Cerebellar cortex (tissue), 1 donor: ENCODE data around the gene TMEM81.

Experiments
- DNase-seq: peaks from one replicate; pipeline ENCODE4 v3.0.0-alpha.2; 2015; ENCODE audit warnings: low spot score

The TMEM81 gene

DNA sequence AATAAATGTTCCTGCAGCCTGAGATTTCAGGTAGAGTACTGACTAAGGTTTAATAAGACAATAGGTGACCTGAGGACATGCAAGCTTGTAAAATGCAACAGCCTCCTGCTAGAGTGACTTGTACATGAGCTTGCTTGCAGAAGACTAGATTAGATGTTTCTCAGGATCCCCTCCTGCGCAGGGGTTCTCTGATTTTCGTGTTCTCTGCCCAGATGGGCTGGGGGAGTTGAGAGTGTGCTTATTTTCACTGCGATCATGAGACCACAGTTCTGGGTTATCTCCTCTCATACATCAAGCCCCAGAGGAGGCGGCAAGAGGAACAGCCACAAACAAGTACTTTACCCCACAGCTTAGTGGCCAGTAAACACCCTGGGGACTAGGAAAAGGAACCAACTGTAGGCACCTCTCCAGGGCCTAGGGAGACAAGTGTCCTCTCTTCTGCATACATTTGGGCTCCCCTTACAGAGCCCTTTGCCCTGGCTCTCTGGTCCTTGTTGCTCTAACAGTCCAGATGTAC lies 8.0 kb downstream of the TMEM81 start:
- no peak for DNase-seq

DNA sequence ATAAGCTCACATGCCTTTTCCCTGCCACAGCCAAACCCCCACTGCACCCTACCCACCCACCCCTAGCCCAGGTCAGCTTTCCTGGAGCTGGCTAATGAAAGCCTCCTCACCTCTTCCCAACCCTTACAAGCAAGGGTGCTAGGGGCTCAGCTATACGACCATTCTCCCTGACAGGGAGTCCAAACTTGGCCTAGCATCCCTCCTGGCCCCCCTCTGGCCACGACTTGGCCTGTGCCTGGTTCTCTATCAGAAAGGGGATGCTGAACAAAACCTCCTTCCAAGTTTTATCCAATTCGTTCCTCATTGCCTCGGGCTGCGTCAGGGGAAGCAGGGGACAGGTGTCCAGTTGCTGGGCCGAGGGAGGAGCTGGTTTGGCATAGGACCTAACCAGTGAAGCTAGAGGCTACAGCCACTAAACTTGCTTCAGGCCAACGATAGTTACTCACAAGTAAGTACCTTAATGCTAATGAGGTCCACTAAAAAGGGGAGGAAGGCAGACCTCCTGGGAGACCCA lies 8.6 kb downstream of the TMEM81 start:
- DNase-seq, result no peak

DNA sequence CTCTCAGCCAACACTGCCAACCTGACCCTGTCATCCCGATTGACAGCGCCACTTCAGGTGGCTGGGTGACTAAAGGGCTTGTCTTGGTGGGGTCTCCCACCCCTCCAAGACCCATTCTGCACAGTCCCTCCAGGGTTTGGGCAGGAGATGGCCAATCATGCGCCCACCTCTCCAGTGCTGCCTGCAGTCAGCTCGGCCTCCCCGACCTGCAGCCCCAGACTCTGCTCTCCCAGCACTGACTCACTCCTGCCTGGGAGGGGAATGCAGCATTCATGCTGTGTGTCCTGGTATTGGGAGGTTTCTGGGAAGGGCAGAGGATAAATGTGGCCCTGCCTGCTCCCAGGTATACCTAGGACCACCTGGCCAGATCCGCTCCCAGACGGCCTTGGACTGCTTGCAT lies 9.7 kb downstream of the TMEM81 start:
- no peak for DNase-seq

DNA sequence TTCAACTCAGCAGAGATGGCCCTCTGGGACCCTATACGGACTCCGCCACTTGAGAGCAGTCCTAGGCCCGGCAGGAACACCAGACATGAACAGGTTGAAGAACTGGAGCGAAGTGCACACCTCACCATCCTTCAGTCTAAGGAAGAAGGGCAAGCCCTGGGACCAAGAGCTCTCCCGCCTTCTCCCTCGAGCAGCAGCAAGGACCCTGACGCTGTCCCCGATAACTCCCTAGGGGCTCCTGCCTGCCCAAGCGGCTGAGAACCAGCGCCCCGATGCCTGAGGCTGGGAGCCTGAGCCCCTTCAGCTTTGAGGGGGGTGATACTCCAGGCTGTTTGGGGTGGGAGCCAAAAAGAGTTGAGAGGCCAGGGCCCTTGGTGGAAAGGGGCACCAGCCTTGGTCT lies 10.2 kb downstream of the TMEM81 start:
- DNase-seq, result no peak

DNA sequence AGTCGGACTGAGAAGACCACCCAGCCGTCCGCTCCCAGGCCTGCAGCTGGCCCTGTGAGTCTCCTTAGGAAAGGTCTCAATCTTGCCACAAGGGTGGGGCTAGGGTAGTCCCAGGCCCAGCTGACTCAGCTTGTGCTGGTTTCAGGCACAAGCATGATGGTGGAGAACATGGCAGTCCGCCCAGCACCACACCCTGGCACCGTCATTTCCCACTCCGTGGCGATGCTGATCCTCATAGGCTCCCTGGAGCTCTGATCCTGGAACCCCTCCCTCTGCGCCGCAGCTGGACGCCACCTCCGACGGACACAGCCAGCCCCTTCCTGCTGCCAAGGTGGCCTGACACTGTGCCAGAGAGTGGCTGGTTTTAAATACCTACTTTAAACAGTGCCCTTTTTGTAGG lies 10.7 kb downstream of the TMEM81 start:
- DNase-seq, result no peak

DNA sequence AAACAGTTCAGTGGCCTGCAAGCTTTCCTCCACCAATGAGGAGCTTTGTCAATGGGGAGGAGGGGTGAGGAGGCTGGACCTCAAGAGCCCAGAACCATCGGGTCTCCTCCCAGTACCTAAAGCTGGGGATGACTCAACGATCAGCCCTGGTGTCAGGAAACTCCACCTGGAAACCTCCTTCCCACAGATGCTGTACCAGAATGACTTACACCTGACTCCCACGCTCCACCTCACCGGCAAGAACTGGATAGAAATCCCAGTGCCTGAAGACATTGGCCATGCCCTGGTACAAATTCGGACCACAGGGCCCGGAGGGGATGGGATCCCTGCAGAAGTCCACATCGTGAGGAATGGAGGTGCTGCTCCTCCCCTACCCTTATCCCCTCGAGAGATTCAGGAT lies 11.4 kb downstream of the TMEM81 start:
- no peak for DNase-seq

DNA sequence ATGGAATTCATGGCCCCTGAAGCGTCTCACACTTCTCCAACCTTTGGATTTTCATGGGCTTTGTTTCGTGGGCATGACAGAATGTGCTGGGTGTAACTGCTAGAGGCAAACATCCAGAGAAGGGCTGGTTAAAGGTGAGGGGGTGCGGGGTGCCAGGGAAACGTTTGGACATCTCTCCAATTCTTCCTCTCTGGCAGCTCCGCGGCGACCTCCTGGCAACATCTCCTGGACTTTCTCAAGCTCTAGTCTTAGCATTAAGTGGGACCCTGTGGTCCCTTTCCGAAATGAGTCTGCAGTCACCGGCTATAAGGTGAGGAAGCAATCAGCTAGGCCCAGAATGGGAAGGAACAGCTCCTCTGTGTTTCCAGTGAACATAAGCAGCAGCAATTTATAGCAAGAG lies 12.0 kb downstream of the TMEM81 start:
- DNase-seq, result no peak

DNA sequence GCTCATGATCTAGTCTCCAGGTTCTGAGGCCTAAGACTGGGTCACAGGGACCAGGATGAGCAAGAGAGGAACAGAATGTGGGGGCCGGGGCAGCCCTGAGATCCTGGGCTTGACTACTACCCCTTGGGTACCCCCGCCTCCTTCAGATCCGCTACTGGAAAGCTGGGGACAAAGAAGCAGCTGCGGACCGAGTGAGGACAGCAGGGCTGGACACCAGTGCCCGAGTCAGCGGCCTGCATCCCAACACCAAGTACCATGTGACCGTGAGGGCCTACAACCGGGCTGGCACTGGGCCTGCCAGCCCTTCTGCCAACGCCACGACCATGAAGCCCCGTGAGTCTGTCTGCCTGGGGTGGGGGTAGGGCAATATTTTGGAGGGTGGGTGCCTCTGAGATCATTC lies 12.5 kb downstream of the TMEM81 start:
- peak; percentile 61 for DNase-seq

DNA sequence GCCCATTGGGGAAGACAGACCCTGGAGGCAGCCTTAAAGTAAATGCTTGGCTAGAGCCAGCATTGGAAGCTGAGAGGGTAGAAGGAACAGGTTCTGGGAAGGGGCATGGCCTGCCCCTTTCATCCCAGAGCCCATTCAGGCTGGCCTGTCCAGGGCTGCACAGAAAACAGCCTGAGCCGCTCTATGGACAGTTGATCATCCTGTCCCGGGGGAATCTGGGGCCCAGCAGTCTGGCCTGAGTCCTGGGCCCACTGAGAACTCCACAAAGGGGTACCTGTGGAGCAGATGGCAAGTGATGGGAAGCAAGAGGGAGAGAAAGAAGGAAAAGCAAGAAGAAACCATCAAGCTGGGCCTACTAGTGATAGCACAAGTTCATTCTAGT lies 13.2 kb downstream of the TMEM81 start:
- DNase-seq, result no peak

DNA sequence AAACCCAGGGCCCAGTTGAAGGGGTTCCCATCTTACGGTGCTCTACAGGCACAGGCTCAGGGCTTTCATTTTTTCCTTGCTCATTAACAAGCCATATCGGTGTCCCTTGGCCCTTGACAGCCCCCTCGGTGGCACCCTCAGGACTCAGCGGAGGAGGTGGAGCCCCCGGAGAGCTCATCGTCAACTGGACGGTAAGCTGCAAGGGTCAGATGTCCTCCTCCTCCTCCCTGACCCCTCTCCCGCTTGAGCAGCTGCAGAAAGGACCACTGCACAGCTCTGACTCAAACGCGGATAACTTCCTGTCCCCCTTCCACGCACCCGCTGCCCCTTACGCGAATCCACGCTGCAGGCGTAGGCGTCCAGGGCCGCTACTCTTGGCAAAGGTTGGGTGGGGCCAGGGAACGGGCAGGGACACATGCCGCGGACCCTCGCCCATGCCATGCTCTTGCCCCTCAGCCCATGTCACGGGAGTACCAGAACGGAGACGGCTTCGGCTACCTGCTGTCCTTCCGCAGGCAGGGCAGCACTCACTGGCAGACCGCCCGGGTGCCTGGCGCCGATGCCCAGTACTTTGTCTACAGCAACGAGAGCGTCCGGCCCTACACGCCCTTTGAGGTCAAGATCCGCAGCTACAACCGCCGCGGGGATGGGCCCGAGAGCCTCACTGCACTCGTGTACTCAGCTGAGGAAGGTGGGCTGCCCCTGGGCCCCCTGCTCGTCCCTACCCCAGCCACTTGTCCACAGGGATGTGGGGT lies 14.7 kb downstream of the TMEM81 start:
- DNase-seq, result peak; percentile 49

DNA sequence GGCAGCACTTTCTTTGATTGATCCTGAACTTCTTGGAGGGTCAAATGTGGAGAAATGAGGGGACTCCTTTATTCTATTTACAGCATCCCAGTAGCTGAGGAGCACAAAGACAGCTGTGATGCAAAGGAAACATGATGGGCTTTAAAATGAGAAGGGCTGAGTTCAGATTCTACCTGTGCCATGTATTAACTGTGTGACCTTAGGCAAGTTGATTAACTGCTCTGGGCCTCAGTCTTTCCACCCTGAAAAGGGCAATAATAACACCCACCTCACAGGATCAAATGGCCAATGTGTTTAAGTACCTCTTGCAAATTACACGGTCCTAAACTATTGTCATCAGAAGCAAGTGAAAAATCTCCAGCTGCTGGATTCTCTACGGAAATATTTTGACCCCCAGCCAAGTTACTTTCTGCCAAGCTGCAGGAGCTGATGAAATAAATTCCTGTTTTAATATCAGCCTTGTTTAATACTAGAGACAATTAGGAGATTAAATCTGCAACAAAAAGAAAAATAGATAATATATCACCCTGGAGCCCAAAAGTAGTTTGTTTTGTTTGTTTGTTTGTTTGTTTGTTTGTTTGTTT lies 15.7 kb downstream of the TMEM81 start:
- no peak for DNase-seq

DNA sequence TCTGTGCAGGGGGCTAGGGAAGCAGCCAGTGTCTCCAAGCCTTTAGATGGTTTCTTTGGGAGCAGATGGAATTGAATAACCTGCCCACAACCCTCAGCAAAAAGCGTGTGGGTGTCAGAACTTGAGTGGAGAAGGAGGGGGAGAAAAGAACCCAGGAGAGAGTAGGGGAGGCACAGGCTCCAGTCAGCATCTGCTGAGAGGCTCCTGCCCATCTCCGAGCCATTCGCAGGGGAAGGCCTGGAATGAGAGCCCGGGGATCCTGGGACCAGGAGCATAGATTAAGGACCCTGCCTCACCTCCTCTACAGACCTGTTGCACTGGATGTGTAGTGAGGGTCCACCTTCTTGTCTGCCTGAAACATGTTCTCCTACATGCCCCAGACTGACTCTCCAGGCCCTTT lies 16.3 kb downstream of the TMEM81 start:
- no peak for DNase-seq

DNA sequence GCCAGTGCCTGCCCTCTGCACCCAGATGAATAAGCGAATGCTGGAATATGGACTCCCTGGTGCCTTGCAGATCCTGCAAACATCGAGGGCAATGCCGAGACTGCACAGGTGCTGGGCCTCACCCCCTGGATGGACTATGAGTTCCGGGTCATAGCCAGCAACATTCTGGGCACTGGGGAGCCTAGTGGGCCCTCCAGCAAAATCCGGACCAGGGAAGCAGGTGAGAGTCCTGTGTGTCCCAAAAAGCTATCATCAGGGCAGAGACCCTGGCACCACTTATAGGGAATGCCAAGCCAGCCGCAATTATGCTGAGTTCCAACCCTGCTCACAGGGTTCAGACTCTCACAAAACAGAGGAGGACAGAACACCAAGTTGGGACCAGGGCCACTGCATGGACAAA lies 17.2 kb downstream of the TMEM81 start:
- no peak for DNase-seq

DNA sequence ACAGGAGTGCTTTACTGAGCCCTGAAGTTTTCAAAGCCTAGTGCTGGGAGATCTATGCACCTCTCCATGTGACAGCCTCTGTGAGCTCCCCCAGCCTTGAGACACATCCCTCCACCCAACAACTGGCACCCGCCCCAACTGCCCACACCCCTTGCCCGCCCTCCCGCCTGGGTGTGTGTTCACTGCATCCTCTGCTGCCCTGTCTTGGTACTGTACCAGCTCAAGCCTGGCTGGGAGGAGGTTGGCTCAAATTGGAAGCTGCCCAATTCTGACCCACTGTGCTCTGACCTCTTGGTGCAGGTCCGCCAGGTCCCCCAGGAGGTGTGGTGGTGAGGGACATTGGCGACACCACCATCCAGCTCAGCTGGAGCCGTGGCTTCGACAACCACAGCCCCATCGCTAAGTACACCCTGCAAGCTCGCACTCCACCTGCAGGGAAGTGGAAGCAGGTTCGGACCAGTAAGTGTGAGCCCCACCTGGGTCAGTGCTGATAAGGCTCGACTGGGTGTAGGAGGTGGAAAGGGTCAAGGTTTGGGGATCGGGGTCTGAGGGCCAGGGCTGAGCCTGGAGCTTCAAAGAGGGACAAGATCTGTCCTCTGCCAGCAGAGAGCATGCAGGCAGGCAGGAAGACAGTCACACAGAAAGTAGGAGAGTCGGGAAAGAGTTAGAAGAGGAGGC lies 18.0 kb downstream of the TMEM81 start:
- no peak for DNase-seq

DNA sequence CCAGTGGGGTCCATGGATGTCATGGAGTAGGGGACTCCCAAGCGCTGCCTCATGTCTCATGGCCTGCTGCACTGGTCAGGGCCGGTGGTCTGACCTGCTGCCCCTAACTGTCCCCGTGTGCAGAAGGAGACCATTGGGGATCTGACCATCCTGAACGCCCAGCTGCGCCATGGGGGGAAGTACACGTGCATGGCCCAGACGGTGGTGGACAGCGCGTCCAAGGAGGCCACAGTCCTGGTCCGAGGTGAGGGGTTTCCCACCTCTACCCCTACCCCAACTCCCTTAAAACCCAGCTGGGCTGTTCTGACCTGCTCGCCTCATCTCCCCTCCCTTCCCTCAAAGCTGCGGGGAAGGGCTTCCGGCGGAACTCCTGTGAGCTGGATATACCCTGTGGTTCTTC lies 18.6 kb downstream of the TMEM81 start:
- no peak for DNase-seq

DNA sequence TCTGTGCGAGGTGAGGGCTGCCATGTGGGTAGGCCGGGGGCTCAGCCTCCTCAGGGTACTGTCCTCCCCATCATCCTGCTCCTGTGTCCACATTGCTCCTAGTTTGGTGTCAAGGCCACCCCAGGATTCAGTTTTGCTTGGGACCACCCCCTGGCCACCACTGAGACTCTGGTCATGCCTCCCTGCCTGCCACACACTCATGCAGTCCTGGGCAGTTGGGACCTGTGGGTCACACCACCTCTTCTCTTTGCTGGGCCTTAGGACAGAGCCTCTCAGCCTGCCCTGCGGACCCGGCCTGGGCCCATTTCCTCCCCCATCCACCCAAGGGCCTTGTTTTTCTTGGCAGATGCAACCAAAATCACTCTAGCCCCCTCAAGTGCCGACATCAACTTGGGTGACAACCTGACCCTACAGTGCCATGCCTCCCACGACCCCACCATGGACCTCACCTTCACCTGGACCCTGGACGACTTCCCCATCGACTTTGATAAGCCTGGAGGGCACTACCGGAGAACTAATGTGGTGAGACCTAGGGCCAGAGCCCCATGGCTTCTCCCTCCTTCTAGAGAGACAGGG lies 19.4 kb downstream of the TMEM81 start:
- DNase-seq, result no peak

DNA sequence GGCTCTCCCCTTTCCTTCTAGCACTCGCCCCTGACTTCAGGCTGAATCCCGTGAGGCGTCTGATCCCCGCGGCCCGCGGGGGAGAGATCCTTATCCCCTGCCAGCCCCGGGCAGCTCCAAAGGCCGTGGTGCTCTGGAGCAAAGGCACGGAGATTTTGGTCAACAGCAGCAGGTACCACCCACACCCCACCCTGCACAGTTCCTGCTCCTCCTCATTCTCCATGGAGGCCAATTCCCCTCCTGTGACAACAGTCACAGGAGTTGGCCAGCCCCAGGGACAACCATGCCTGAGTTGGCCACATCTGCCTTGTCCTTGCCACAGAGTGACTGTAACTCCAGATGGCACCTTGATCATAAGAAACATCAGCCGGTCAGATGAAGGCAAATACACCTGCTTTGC lies 20.0 kb downstream of the TMEM81 start:
- no peak for DNase-seq

DNA sequence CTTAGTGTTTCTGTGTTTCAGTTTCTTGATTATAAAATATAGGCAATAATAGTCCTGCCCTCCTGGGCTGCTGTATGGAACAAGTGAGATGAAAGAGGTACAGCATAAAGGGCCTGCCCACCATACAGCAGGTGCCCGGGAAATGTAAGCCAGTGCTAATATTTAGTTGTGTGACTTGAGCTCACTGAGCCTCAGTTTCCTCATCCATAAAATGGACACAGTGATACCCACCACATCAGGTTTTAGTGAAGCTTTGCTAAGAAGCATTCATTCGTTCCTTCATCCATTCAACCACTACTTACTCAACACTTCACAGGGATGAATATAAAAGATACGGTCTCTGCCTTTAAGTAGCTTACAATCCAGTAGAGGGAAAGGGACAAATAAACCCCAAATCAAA lies 21.4 kb downstream of the TMEM81 start:
- no peak for DNase-seq

DNA sequence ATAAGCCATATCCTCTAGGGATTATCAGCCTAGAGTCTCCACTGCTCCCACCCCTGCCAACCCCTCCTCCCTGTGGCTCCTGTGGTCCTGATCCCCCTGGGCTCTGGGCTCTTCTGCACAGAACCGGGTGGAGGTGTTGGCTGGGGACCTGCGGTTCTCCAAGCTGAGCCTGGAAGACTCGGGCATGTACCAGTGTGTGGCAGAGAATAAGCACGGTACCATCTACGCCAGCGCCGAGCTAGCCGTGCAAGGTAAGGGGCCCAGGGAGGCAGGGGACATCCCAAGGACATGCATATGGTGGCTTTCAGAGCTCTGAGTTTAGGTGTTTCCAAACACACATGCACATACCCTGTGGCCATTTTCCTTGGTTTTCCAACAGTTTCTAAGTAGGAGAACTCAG lies 21.9 kb downstream of the TMEM81 start:
- DNase-seq, result no peak

DNA sequence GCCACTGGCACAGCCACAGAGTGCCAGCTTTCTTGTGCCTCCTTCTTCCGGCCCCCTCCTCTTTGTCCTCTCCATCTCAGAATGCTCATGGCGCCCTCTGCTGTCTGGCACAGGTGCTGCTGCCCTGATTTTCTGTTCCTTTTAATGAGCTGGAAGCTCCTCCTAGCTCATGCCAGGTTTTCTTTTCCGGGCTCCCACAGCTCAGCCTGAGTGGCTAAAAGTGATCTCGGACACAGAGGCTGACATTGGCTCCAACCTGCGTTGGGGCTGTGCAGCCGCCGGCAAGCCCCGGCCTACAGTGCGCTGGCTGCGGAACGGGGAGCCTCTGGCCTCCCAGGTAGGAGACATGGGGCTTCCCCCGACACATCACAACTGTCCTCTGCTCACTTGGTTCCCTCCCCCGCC lies 22.6 kb downstream of the TMEM81 start:
- peak; percentile 98 for DNase-seq

DNA sequence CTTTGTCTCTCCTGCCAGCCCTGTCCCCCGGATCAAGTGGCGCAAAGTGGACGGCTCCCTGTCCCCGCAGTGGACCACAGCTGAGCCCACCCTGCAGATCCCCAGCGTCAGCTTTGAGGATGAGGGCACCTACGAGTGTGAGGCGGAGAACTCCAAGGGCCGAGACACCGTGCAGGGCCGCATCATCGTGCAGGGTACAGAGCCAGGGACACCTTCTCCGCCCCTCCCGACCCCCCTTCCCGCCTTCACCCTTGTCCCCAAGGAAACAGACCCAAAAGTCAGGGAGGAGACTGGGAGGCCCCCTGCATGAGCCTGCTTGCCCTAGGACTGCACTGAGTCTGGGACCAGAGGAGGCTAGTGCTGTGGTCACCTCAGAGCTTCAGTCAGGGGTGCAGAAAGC lies 23.0 kb downstream of the TMEM81 start:
- no peak for DNase-seq

DNA sequence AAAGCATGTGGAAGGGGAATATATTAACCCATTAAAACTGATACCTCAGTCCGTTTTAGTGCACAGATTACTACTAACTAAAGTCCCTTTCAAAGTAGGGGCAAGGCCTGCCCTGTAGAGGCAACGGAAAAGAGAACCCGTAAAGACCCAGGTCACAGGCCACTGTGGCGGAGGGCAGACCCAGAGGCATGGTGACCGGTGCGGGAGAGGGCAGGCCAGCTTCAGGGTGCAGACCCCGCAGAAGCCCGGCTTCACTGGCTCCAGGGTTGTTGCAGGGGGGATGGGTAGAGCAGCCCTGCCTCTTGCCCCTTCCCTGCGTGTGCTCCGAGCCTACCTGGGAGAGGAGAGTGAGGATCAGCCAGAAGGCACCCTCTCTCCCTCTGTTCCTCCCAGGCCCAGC lies 23.5 kb downstream of the TMEM81 start:
- DNase-seq, result no peak

DNA sequence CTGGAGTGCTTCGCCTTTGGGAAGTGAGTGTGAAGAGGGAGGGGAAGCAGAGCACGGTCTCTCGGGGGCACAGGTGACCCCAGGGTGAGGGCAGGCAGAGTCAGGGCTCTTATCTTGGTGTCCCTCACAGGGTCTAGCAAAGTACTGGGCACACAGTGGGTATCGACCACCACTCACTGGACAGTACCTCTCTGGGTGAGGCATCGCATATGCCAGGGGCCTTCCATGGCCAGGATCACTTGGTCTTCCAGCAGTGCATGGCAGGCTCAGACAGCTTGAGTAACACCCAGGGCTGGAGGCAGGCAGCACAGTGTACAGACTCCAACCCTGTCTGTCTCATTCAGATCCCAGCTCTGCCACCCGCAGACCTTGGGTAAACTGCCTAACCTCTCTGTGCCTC lies 24.6 kb downstream of the TMEM81 start:
- DNase-seq, result no peak
